ENCODE measurements around the gene PXMP4. TPM values are rescaled to one million over a fixed set of nuclear protein-coding genes. Genes with fewer than 3 reads are reported as not detected.

PXMP4 gene, protein sequence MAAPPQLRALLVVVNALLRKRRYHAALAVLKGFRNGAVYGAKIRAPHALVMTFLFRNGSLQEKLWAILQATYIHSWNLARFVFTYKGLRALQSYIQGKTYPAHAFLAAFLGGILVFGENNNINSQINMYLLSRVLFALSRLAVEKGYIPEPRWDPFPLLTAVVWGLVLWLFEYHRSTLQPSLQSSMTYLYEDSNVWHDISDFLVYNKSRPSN
- 10 to 100 TPM in 2 of 4 donors, 1 to 10 TPM in 2; 3.4 to 11.7 (median 7.6) TPM for total RNA-seq

DNA sequence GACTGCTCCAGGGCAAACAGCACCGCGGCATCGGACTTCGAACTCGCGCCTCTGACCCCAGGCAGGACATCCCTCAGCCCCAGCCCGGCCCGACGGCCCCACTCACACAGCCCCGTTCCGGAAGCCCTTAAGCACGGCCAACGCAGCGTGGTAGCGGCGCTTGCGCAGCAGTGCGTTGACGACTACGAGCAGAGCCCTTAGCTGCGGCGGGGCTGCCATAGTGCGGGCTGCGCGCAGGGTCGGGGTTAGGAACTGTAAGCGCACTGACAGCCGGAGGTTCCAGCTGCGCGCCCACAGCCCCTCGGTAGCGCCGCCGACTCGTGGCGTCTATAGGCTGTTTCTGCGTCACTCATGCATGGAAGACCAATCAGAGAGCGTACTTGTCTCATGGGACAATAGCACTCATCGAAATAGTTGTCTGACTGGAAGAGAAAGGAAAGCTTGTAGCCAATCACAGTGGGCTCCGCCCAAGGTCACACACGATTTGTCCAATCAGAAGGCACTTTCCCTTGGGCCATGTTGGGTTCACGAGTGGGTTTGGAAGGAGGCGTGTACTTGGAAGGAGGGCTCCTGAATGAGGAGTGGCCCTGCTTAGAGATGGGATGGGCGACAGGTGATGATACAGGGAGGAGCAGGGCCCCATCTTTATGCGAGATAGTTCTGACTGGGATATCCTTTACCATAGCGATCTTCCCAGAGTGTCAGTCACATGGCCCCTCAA is at the start of gene PXMP4:
Gene PXMP4 (minus strand): TSS at position 322 of the 721 bp plus-strand sequence. CDS start 103 bp downstream, at position 219.
- 7 to 35% methylated on average over 4 to 21 of the region's 46 CpGs for WGBS, 2 donors
- peak; percentile 69 for DNase-seq
- Histone ChIP-seq H3K27me3 (no peaks in the 10 kb centered on the region), H3K4me1 (peaks cover 8 to 39% (median 15%) of the 10 kb centered on the region in 3 donors), H3K36me3 (peaks cover 0 to 4% (median 0%) of the 10 kb centered on the region in 3 donors), H3K4me3 (peak within 1 kb of the TSS; percentile 66 to 98 (median 82)), H3K27ac (peak within 1 kb of the TSS; percentile 55 to 89 (median 86)), H3K9me3 (no peaks in the 10 kb centered on the region)
- intact Hi-C loops (cut with DNase I) = no loop called here
- TF ChIP-seq, protein P1, sequence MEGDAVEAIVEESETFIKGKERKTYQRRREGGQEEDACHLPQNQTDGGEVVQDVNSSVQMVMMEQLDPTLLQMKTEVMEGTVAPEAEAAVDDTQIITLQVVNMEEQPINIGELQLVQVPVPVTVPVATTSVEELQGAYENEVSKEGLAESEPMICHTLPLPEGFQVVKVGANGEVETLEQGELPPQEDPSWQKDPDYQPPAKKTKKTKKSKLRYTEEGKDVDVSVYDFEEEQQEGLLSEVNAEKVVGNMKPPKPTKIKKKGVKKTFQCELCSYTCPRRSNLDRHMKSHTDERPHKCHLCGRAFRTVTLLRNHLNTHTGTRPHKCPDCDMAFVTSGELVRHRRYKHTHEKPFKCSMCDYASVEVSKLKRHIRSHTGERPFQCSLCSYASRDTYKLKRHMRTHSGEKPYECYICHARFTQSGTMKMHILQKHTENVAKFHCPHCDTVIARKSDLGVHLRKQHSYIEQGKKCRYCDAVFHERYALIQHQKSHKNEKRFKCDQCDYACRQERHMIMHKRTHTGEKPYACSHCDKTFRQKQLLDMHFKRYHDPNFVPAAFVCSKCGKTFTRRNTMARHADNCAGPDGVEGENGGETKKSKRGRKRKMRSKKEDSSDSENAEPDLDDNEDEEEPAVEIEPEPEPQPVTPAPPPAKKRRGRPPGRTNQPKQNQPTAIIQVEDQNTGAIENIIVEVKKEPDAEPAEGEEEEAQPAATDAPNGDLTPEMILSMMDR (IDR thresholded peaks at IDR 0.05) = peak in 1 of 6 experiments; percentile 9
- TF ChIP-seq POLR2A (IDR thresholded peaks at IDR 0.05) = peak in 1 of 4 donors; percentile 28

DNA sequence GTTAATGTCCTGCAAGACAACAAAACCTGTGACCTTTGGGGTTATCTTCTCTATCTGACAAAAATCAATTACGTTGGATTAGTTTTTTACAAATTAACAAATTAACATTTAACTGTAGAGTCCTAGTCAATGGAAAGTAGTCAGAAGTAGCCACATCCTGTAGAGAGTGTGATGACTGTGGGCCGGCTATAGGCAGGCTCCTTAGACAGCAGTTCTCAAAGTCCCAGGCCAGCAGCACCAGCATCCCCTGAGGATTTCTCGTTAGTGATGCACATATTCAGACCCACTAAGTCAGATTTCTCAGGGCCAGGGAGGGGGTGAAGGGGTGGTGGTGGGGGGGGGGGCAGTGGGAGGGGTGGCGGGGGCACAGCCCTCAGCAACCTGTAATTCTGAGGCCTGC is 48.9 kb upstream of the PXMP4 start:
- no peaks in the 10 kb centered on the region for H3K4me1 ChIP-seq
- no peaks in the 10 kb centered on the region for H3K9me3 ChIP-seq
- DNase-seq = no peak
- TF ChIP-seq, protein P1 (IDR thresholded peaks at IDR 0.05) = no peak
- TF ChIP-seq POLR2A (IDR thresholded peaks at IDR 0.05) = no peak
- no peaks in the 10 kb centered on the region for H3K27me3 ChIP-seq
- WGBS, 2 donors = 87 to 94% methylated on average over 1 to 3 of the region's 4 CpGs
- peaks cover 0 to 69% (median 6%) of the 10 kb centered on the region in 3 donors for H3K36me3 ChIP-seq
- intact Hi-C loops (cut with DNase I) = no loop called here
- H3K4me3 ChIP-seq = no peak overlapping the region
- no peak overlapping the region for H3K27ac ChIP-seq

DNA sequence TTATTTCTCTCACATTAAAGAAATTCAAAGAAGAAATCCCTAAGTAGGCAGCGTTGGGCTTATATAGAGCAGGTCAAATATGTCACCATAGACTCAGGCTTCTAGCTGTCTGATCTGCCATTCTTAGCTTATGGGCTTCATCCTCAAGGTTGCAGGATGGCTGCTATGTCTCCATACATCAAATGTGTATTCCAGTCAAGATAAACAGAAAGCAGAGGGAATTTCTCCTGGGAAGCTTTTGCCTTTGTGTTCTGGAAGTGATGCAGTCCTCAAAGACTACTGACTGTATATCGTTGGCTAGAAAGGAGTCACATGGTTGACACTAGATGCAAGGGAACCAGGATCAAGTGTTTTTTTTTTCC is 47.6 kb upstream of the PXMP4 start:
- intact Hi-C loops (cut with DNase I) = no loop called here
- no peaks in the 10 kb centered on the region for H3K4me1 ChIP-seq
- DNase-seq = no peak
- TF ChIP-seq POLR2A (IDR thresholded peaks at IDR 0.05) = no peak
- TF ChIP-seq, protein P1 (IDR thresholded peaks at IDR 0.05) = no peak
- 97 to 100% methylated on average over 2 of the region's 2 CpGs for WGBS, 2 donors
- no peak overlapping the region for H3K27ac ChIP-seq
- no peaks in the 10 kb centered on the region for H3K27me3 ChIP-seq
- H3K36me3 ChIP-seq = peaks cover 0 to 72% (median 6%) of the 10 kb centered on the region in 3 donors
- no peaks in the 10 kb centered on the region for H3K9me3 ChIP-seq
- H3K4me3 ChIP-seq = no peak overlapping the region

DNA sequence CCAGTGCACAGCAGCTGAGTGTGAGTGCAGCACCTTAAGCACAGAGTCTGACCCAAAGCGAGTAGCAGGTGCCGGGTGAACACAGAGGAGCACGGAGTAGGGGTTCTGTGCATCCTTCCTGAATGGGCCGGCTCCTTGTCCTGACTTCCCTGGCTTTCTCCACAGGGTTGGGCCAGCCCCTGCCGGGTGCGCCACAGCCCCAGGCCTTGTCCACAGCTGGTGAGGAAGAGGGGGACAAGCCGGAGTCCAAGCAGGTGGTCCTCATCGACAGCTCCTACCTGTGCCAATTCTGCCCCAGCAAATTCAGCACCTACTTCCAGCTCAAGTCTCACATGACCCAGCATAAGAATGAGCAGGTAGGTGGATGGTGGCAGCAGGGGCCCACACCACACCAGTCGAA is 46.6 kb upstream of the PXMP4 start:
- intact Hi-C loops (cut with DNase I) = no loop called here
- TF ChIP-seq, protein P1 (IDR thresholded peaks at IDR 0.05) = no peak
- no peak for TF ChIP-seq POLR2A (IDR thresholded peaks at IDR 0.05)
- H3K36me3 ChIP-seq = peaks cover 0 to 69% (median 6%) of the 10 kb centered on the region in 3 donors
- H3K27me3 ChIP-seq = no peaks in the 10 kb centered on the region
- no peak for DNase-seq
- no peaks in the 10 kb centered on the region for H3K4me1 ChIP-seq
- no peak overlapping the region for H3K27ac ChIP-seq
- no peak overlapping the region for H3K4me3 ChIP-seq
- 92 to 96% methylated on average over 4 to 8 of the region's 9 CpGs for WGBS, 2 donors
- no peaks in the 10 kb centered on the region for H3K9me3 ChIP-seq

DNA sequence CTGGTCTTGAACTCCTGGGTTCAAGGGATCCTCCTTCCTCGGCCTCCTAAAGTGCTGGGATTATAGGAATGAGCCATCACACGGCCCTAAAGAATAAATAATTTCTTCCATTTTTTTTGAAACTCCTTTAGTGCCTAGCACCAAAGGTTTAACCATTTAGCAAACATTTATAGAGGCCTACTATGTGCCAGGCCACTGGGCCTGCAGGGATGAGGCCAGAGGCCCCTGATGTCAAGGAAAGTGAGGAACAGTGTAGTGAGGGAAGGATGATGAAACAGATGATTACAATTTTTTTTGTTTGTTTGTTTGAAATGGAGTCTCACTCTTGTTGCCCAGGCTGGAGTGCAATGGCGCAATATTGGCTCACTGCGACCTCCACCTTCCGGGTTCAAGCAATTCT is 45.5 kb upstream of the PXMP4 start:
- H3K27ac ChIP-seq = no peak overlapping the region
- H3K4me1 ChIP-seq = no peaks in the 10 kb centered on the region
- WGBS, 2 donors = 84 to 95% methylated on average over 5 of the region's 5 CpGs
- H3K4me3 ChIP-seq = no peak overlapping the region
- no peaks in the 10 kb centered on the region for H3K27me3 ChIP-seq
- no peak for DNase-seq
- no peaks in the 10 kb centered on the region for H3K9me3 ChIP-seq
- TF ChIP-seq, protein P1 (IDR thresholded peaks at IDR 0.05) = no peak
- TF ChIP-seq POLR2A (IDR thresholded peaks at IDR 0.05) = no peak
- intact Hi-C loops (cut with DNase I) = no loop called here
- H3K36me3 ChIP-seq = peaks cover 0 to 65% (median 6%) of the 10 kb centered on the region in 3 donors

All from esophagus squamous epithelium (tissue), 5 donors.